ENCODE results near the gene NAPSA. TPM values are rescaled to one million over a fixed set of nuclear protein-coding genes. Genes with fewer than 3 reads are reported as not detected.

The NAPSA gene
- total RNA-seq, 4 donors from 2014 or later, result 1.6 to 5.0 (median 3.1) TPM

DNA sequence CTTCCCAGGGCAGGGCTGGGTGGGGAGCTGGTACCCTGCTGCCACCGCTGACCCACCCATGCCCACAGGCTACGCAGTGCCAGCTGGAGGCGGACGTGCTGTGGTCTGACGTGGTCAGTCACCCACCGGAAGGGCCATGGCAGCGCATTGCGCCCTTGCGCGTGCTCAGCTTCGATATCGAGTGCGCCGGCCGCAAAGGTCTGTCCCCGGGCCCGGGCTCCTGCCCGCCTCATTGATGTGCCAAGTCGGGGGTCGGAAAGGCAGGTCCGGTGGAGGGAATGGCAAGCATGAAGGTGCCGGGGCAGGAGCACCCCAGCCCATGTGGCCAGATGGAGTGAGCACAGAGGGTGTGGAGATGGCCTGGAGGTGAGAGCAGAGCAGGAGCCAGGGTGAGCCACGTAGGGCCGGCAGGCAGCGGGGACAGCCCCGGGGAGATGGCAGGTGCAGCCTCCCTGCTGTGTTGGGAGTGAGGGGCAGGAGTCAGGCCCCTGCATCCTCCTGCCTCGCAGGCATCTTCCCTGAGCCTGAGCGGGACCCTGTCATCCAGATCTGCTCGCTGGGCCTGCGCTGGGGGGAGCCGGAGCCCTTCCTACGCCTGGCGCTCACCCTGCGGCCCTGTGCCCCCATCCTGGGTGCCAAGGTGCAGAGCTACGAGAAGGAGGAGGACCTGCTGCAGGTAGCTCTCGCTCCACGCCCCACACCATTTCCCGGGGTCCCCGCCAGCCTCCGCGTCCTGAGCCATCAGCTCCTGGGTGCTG, 37.3 kb upstream of the NAPSA start:
- Histone ChIP-seq H3K36me3 (no peaks in the 10 kb centered on the region), H3K4me3 (no peak overlapping the region), H3K27ac (no peak overlapping the region), H3K9me3 (no peaks in the 10 kb centered on the region), H3K4me1 (no peaks in the 10 kb centered on the region), H3K27me3 (no peaks in the 10 kb centered on the region)
- in situ Hi-C loops (cut with MboI; ENCODE audit: low pct_ligation_motif_present in 1 of 4, low pct_unique_long_range_greater_than_20kb in 1 of 4, low sequenced_read_pairs in 3 of 4), result no loop called here
- DNase-seq, result no peak
- WGBS, 2 donors (ENCODE audit: low coverage in 1 of 2), result 94% methylated on average over 38 of the region's 41 CpGs; no CpG with 5 or more reads in 1 of the 2 donors
- TF ChIP-seq EP300 (IDR thresholded peaks at IDR 0.05; ENCODE audit: low read depth) (no peak), POLR2AphosphoS5 (IDR thresholded peaks at IDR 0.05) (no peak), POLR2A (IDR thresholded peaks at IDR 0.05) (no peak)
- TF ChIP-seq, protein P1, sequence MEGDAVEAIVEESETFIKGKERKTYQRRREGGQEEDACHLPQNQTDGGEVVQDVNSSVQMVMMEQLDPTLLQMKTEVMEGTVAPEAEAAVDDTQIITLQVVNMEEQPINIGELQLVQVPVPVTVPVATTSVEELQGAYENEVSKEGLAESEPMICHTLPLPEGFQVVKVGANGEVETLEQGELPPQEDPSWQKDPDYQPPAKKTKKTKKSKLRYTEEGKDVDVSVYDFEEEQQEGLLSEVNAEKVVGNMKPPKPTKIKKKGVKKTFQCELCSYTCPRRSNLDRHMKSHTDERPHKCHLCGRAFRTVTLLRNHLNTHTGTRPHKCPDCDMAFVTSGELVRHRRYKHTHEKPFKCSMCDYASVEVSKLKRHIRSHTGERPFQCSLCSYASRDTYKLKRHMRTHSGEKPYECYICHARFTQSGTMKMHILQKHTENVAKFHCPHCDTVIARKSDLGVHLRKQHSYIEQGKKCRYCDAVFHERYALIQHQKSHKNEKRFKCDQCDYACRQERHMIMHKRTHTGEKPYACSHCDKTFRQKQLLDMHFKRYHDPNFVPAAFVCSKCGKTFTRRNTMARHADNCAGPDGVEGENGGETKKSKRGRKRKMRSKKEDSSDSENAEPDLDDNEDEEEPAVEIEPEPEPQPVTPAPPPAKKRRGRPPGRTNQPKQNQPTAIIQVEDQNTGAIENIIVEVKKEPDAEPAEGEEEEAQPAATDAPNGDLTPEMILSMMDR (IDR thresholded peaks at IDR 0.05), result no peak
- intact Hi-C loops (cut with DNase I; ENCODE audit: low total_unique reads), result loop anchor here (1.0 kb wide), 1 partner anchor 20 kb away; no protein-coding TSS in a partner anchor

DNA sequence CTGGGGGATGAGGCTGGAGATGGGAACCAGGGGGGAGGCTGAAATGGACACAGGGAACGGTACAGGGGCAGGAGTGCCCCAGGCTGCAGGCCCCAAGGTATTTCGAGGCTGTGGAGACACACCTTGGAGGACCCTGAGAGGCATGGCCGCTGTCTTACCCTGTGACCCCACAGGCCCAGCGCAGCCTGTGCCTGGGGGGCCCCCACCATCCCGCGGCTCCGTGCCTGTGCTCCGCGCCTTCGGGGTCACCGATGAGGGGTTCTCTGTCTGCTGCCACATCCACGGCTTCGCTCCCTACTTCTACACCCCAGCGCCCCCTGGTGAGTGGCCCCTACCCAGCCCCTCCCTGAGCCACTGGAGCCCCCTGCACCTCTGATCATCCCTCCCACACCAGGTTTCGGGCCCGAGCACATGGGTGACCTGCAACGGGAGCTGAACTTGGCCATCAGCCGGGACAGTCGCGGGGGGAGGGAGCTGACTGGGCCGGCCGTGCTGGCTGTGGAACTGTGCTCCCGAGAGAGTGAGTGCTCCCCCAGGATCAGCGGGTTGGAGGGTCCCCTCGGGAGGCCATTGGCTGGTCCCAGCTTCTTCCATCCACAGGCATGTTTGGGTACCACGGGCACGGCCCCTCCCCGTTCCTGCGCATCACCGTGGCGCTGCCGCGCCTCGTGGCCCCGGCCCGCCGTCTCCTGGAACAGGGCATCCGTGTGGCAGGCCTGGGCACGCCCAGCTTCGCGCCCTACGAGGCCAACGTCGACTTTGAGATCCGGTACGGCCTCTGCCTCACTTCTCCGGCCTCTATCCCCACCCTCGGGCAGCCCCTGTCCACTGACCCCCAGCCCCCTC, 36.4 kb upstream of the NAPSA start:
- Histone ChIP-seq H3K4me1 (no peaks in the 10 kb centered on the region), H3K9me3 (no peaks in the 10 kb centered on the region), H3K27me3 (no peaks in the 10 kb centered on the region), H3K4me3 (no peak overlapping the region), H3K36me3 (no peaks in the 10 kb centered on the region), H3K27ac (no peak overlapping the region)
- WGBS, 2 donors (ENCODE audit: low coverage in 1 of 2), result 94% methylated on average over 48 of the region's 48 CpGs; no CpG with 5 or more reads in 1 of the 2 donors
- intact Hi-C loops (cut with DNase I; ENCODE audit: low total_unique reads) (no loop called here), in situ Hi-C loops (cut with MboI; ENCODE audit: low pct_ligation_motif_present in 1 of 4, low pct_unique_long_range_greater_than_20kb in 1 of 4, low sequenced_read_pairs in 3 of 4) (no loop called here)
- no peak for DNase-seq
- TF ChIP-seq EP300 (IDR thresholded peaks at IDR 0.05; ENCODE audit: low read depth), result no peak
- TF ChIP-seq, protein P1 (IDR thresholded peaks at IDR 0.05), result no peak
- no peak for TF ChIP-seq POLR2A (IDR thresholded peaks at IDR 0.05)
- no peak for TF ChIP-seq POLR2AphosphoS5 (IDR thresholded peaks at IDR 0.05)

DNA sequence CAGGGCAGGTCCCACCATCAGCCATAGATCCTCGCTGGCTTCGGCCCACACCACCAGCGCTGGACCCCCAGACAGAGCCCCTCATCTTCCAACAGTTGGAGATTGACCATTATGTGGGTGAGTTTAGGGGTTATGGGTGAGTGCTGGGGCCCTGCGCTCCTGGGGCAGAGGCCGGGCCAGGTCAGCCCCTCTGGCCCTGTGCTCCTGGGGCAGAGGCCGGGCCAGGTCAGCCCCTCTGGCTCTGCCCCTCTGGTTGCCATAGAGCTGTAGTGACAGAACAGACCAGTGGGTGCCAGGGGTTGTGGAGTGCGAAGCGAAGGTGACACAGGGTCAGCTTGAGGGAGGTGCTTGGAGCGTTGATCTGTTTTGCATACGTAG, 33.9 kb upstream of the NAPSA start:
- Histone ChIP-seq H3K4me3 (no peak overlapping the region), H3K27ac (no peak overlapping the region), H3K9me3 (no peaks in the 10 kb centered on the region), H3K27me3 (no peaks in the 10 kb centered on the region), H3K36me3 (no peaks in the 10 kb centered on the region), H3K4me1 (no peaks in the 10 kb centered on the region)
- in situ Hi-C loops (cut with MboI; ENCODE audit: low pct_ligation_motif_present in 1 of 4, low pct_unique_long_range_greater_than_20kb in 1 of 4, low sequenced_read_pairs in 3 of 4) (no loop called here), intact Hi-C loops (cut with DNase I; ENCODE audit: low total_unique reads) (no loop called here)
- DNase-seq, result no peak
- 95% methylated on average over 10 of the region's 10 CpGs; no CpG with 5 or more reads in 1 of the 2 donors for WGBS, 2 donors (ENCODE audit: low coverage in 1 of 2)
- TF ChIP-seq POLR2AphosphoS5 (IDR thresholded peaks at IDR 0.05) (no peak), POLR2A (IDR thresholded peaks at IDR 0.05) (no peak), EP300 (IDR thresholded peaks at IDR 0.05; ENCODE audit: low read depth) (no peak)
- TF ChIP-seq, protein P1 (IDR thresholded peaks at IDR 0.05), result no peak

DNA sequence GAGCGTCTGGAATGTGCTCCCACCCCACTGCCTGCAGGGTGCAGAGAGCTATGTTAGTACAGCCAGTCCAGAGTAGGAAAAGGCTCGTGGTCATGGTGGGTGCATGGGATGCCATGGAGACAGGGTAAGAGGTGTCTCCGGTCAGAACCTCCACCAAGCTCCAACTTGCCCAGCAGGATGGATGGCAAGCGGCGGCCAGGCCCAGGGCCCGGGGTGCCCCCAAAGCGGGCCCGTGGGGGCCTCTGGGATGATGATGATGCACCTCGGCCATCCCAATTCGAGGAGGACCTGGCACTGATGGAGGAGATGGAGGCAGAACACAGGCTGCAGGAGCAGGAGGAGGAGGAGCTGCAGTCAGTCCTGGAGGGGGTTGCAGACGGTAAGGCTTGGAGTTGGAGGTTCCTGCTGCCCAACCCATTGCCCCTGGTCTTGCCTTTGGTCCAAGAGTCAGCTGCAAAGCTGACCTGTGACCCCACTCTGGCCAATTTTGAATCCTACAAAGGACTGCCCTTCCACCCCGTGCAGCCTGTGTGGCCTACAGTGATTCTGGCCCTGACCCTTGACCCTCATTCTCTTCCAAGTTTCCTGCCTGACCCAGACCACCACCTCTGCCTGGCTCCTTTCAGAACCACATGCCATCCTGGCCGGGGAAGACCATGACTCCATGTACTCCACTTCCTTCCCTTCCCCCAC, 33.4 kb upstream of the NAPSA start:
- Histone ChIP-seq H3K27me3 (no peaks in the 10 kb centered on the region), H3K27ac (no peak overlapping the region), H3K9me3 (no peaks in the 10 kb centered on the region), H3K36me3 (no peaks in the 10 kb centered on the region), H3K4me3 (no peak overlapping the region), H3K4me1 (no peaks in the 10 kb centered on the region)
- in situ Hi-C loops (cut with MboI; ENCODE audit: low pct_ligation_motif_present in 1 of 4, low pct_unique_long_range_greater_than_20kb in 1 of 4, low sequenced_read_pairs in 3 of 4), result no loop called here
- intact Hi-C loops (cut with DNase I; ENCODE audit: low total_unique reads), result no loop called here
- TF ChIP-seq POLR2AphosphoS5 (IDR thresholded peaks at IDR 0.05), result no peak
- TF ChIP-seq, protein P1 (IDR thresholded peaks at IDR 0.05), result no peak
- TF ChIP-seq POLR2A (IDR thresholded peaks at IDR 0.05), result no peak
- TF ChIP-seq EP300 (IDR thresholded peaks at IDR 0.05; ENCODE audit: low read depth), result no peak
- no peak for DNase-seq
- WGBS, 2 donors (ENCODE audit: low coverage in 1 of 2), result 90 to 100% methylated on average over 2 to 8 of the region's 13 CpGs

Data from transverse colon (tissue), 4 donors.